Measurements from ENCODE around the gene FNBP1. TPM values are rescaled to one million over a fixed set of nuclear protein-coding genes. Genes with fewer than 3 reads are reported as not detected.
A peak's percentile ranks its signal among the peaks of the same experiment; 100 is the strongest.

The FNBP1 gene
- total RNA-seq, 4 donors from 2014 or later = 13.3 to 30.0 (median 17.9) TPM

GRCh38 chr9:130058154-130058553 lies 15.2 kb upstream of the FNBP1 start:
- intact Hi-C loops (cut with DNase I; ENCODE audit: low total_unique reads) (no loop called here), in situ Hi-C loops (cut with MboI; ENCODE audit: low sequenced_read_pairs in 4 of 4) (loop anchor here in 3 of 4 donors (10.0 to 25.0 kb wide), 2 partner anchors 171 to 173 kb away; no protein-coding TSS in a partner anchor)
- TF ChIP-seq CTCF (IDR thresholded peaks at IDR 0.05 in 4 of 5, conservative IDR thresholded peaks at IDR 0.05 in 1 of 5) (no peak), POLR2A (IDR thresholded peaks at IDR 0.05) (no peak)
- Histone ChIP-seq H3K4me1 (peaks cover 8 to 11% of the 10 kb centered on the region in 2 donors), H3K36me3 (no peaks in the 10 kb centered on the region), H3K27ac (no peak overlapping the region), H3K4me3 (no peak overlapping the region), H3K27me3 (no peaks in the 10 kb centered on the region), H3K9me3 (no peaks in the 10 kb centered on the region)
- ATAC-seq (no peak), DNase-seq (no peak)

- Histone ChIP-seq H3K4me3 (peak overlapping the region; percentile 84 to 100 (median 97)), H3K27ac (peak overlapping the region in 3 of 4 donors; percentile 86 to 93 (median 92)), H3K27me3 (no peaks in the 10 kb centered on the region), H3K36me3 (no peaks in the 10 kb centered on the region), H3K9me3 (no peaks in the 10 kb centered on the region), H3K4me1 (peaks cover 24 to 25% of the 10 kb centered on the region in 2 donors)
- DNase-seq = no peak
- no peak for ATAC-seq
- in situ Hi-C loops (cut with MboI; ENCODE audit: low sequenced_read_pairs in 4 of 4) = loop anchor here in 3 of 4 donors (10.0 to 25.0 kb wide), 2 partner anchors 168 to 170 kb away; no protein-coding TSS in a partner anchor
- TF ChIP-seq POLR2A (IDR thresholded peaks at IDR 0.05) (no peak), CTCF (IDR thresholded peaks at IDR 0.05 in 4 of 5, conservative IDR thresholded peaks at IDR 0.05 in 1 of 5) (no peak)
- intact Hi-C loops (cut with DNase I; ENCODE audit: low total_unique reads) = no loop called here
Measured at GRCh38 chr9:130054820-130055219, 11.8 kb upstream of the FNBP1 start.

- Histone ChIP-seq H3K4me1 (peaks cover 24 to 25% of the 10 kb centered on the region in 2 donors), H3K9me3 (no peaks in the 10 kb centered on the region), H3K36me3 (no peaks in the 10 kb centered on the region), H3K27ac (peak overlapping the region; percentile 86 to 93 (median 91)), H3K27me3 (no peaks in the 10 kb centered on the region), H3K4me3 (peak overlapping the region; percentile 84 to 100 (median 97))
- TF ChIP-seq CTCF (IDR thresholded peaks at IDR 0.05 in 4 of 5, conservative IDR thresholded peaks at IDR 0.05 in 1 of 5) (no peak), POLR2A (IDR thresholded peaks at IDR 0.05) (no peak)
- DNase-seq = no peak
- ATAC-seq = peak in 1 of 2 donors; percentile 15
- in situ Hi-C loops (cut with MboI; ENCODE audit: low sequenced_read_pairs in 4 of 4) = loop anchor here in 3 of 4 donors (10.0 to 25.0 kb wide), 2 partner anchors 167 to 170 kb away; no protein-coding TSS in a partner anchor
- intact Hi-C loops (cut with DNase I; ENCODE audit: low total_unique reads) = no loop called here
Measured at GRCh38 chr9:130054325-130054786, 11.4 kb upstream of the FNBP1 start.

GRCh38 chr9:130053504-130054324 lies 10.7 kb upstream of the FNBP1 start, which contains the start of gene GPR107:
TSS of gene GPR107 (plus strand) at chr9:130053906. CDS start at chr9:130053933, 27 bp downstream.
- DNase-seq (peak; percentile 55 to 61), ATAC-seq (peak; percentile 92 to 97)
- peak within 1 kb of the TSS; percentile 86 to 93 (median 91) for H3K27ac ChIP-seq
- no peak for TF ChIP-seq CTCF (IDR thresholded peaks at IDR 0.05 in 4 of 5, conservative IDR thresholded peaks at IDR 0.05 in 1 of 5)
- TF ChIP-seq POLR2A (IDR thresholded peaks at IDR 0.05) = peak; percentile 76 to 78
- no peaks in the 10 kb centered on the region for H3K27me3 ChIP-seq
- no peaks in the 10 kb centered on the region for H3K36me3 ChIP-seq
- H3K9me3 ChIP-seq = no peaks in the 10 kb centered on the region
- H3K4me1 ChIP-seq = peaks cover 24 to 25% of the 10 kb centered on the region in 2 donors
- intact Hi-C loops (cut with DNase I; ENCODE audit: low total_unique reads) = loop anchor here (1.0 kb wide), 1 partner anchor 218 kb away; the partner anchor contains the start of genes C9orf78 and USP20
- peak within 1 kb of the TSS; percentile 84 to 100 (median 97) for H3K4me3 ChIP-seq
- in situ Hi-C loops (cut with MboI; ENCODE audit: low sequenced_read_pairs in 4 of 4) = loop anchor here in 3 of 4 donors (10.0 to 25.0 kb wide), 2 partner anchors 166 to 169 kb away; no protein-coding TSS in a partner anchor
